ENCODE results near the gene ACOX1. TPM values are rescaled to one million over a fixed set of nuclear protein-coding genes. Genes with fewer than 3 reads are reported as not detected.
A peak's percentile ranks its signal among the peaks of the same experiment; 100 is the strongest.

The ACOX1 gene
- total and polyA plus RNA-seq, 2 of the 13 experiments (the other 11 are each of a cell fraction or from before 2014, with no cell fraction given), result 86.4 to 120 TPM

DNA sequence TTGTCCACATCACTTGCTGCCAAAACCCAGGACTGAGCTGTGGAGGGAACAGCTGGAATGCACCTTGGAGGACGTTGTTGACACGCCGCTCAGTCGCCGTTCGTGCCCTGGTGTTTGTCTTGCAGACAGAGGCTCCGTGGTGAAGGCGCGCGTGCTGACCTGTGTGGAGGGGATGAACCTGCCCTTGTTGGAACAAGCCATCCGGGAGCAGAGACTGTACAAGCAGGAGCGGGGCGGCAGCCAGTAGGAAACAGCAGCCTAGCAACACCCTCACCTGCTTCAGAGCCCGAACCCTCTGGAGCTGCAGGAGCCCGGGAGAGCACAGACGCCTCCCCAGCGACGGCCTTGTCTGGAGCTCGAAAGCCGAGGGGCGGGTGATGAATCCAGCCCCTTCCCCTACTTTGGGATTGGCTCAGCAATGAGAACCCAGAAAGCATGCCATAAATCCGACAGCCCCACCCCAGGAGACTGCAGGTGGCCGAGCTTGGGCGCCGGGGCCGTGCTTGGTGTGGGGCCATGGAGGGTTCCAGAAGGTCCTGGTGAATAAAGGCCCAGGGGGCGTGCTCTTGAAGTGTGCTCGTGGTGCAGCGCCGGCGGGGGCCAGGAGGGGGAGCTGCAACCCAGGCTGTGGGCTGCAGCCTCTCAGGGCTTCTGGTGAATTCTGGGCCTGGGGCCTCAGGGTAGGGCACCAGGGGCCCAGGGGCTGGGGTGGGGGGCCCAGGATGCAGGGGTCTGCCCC, 21.2 kb upstream of the ACOX1 start (continued):
- TF ChIP-seq, protein P1, sequence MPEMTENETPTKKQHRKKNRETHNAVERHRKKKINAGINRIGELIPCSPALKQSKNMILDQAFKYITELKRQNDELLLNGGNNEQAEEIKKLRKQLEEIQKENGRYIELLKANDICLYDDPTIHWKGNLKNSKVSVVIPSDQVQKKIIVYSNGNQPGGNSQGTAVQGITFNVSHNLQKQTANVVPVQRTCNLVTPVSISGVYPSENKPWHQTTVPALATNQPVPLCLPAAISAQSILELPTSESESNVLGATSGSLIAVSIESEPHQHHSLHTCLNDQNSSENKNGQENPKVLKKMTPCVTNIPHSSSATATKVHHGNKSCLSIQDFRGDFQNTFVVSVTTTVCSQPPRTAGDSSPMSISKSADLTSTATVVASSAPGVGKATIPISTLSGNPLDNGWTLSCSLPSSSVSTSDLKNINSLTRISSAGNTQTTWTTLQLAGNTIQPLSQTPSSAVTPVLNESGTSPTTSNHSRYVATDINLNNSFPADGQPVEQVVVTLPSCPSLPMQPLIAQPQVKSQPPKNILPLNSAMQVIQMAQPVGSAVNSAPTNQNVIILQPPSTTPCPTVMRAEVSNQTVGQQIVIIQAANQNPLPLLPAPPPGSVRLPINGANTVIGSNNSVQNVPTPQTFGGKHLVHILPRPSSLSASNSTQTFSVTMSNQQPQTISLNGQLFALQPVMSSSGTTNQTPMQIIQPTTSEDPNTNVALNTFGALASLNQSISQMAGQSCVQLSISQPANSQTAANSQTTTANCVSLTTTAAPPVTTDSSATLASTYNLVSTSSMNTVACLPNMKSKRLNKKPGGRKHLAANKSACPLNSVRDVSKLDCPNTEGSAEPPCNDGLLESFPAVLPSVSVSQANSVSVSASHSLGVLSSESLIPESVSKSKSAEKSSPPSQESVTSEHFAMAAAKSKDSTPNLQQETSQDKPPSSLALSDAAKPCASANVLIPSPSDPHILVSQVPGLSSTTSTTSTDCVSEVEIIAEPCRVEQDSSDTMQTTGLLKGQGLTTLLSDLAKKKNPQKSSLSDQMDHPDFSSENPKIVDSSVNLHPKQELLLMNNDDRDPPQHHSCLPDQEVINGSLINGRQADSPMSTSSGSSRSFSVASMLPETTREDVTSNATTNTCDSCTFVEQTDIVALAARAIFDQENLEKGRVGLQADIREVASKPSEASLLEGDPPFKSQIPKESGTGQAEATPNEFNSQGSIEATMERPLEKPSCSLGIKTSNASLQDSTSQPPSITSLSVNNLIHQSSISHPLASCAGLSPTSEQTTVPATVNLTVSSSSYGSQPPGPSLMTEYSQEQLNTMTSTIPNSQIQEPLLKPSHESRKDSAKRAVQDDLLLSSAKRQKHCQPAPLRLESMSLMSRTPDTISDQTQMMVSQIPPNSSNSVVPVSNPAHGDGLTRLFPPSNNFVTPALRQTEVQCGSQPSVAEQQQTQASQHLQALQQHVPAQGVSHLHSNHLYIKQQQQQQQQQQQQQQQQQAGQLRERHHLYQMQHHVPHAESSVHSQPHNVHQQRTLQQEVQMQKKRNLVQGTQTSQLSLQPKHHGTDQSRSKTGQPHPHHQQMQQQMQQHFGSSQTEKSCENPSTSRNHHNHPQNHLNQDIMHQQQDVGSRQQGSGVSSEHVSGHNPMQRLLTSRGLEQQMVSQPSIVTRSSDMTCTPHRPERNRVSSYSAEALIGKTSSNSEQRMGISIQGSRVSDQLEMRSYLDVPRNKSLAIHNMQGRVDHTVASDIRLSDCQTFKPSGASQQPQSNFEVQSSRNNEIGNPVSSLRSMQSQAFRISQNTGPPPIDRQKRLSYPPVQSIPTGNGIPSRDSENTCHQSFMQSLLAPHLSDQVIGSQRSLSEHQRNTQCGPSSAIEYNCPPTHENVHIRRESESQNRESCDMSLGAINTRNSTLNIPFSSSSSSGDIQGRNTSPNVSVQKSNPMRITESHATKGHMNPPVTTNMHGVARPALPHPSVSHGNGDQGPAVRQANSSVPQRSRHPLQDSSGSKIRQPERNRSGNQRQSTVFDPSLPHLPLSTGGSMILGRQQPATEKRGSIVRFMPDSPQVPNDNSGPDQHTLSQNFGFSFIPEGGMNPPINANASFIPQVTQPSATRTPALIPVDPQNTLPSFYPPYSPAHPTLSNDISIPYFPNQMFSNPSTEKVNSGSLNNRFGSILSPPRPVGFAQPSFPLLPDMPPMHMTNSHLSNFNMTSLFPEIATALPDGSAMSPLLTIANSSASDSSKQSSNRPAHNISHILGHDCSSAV (CRISPR knock-in tag; IDR thresholded peaks at IDR 0.05; ENCODE audit: borderline replicate concordance), result no peak
- TF ChIP-seq NRL (CRISPR knock-in tag; IDR thresholded peaks at IDR 0.05; ENCODE audit: borderline replicate concordance) (peak; percentile 84), JDP2 (CRISPR knock-in tag; IDR thresholded peaks at IDR 0.05; ENCODE audit: borderline replicate concordance) (no peak), KDM6A (CRISPR knock-in tag; IDR thresholded peaks at IDR 0.05; ENCODE audit: low read depth) (no peak), ZNF615 (CRISPR knock-in tag; IDR thresholded peaks at IDR 0.05; ENCODE audit: borderline replicate concordance) (no peak), SP2 (CRISPR knock-in tag; IDR thresholded peaks at IDR 0.05) (no peak), ZNF263 (CRISPR knock-in tag; IDR thresholded peaks at IDR 0.05) (no peak), POLR2G (IDR thresholded peaks at IDR 0.05; ENCODE audit: low read depth, low read length) (0 out of 2 replicates have a peak, but pooled peaks have one; percentile 41), SAFB2 (CRISPR knock-in tag; IDR thresholded peaks at IDR 0.05; ENCODE audit: borderline replicate concordance, low read depth) (peak; percentile 88)
- TF ChIP-seq, protein P2, sequence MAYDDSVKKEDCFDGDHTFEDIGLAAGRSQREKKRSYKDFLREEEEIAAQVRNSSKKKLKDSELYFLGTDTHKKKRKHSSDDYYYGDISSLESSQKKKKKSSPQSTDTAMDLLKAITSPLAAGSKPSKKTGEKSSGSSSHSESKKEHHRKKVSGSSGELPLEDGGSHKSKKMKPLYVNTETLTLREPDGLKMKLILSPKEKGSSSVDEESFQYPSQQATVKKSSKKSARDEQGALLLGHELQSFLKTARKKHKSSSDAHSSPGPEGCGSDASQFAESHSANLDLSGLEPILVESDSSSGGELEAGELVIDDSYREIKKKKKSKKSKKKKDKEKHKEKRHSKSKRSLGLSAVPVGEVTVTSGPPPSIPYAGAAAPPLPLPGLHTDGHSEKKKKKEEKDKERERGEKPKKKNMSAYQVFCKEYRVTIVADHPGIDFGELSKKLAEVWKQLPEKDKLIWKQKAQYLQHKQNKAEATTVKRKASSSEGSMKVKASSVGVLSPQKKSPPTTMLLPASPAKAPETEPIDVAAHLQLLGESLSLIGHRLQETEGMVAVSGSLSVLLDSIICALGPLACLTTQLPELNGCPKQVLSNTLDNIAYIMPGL (CRISPR knock-in tag; IDR thresholded peaks at IDR 0.05; ENCODE audit: borderline replicate concordance in 1 of 2, low read depth in 1 of 2), result peak; percentile 41 to 70
- TF ChIP-seq, protein P3, sequence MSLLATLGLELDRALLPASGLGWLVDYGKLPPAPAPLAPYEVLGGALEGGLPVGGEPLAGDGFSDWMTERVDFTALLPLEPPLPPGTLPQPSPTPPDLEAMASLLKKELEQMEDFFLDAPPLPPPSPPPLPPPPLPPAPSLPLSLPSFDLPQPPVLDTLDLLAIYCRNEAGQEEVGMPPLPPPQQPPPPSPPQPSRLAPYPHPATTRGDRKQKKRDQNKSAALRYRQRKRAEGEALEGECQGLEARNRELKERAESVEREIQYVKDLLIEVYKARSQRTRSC (CRISPR knock-in tag; IDR thresholded peaks at IDR 0.05; ENCODE audit: low read depth), result no peak
- TF ChIP-seq, protein P4, sequence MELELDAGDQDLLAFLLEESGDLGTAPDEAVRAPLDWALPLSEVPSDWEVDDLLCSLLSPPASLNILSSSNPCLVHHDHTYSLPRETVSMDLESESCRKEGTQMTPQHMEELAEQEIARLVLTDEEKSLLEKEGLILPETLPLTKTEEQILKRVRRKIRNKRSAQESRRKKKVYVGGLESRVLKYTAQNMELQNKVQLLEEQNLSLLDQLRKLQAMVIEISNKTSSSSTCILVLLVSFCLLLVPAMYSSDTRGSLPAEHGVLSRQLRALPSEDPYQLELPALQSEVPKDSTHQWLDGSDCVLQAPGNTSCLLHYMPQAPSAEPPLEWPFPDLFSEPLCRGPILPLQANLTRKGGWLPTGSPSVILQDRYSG (CRISPR knock-in tag; IDR thresholded peaks at IDR 0.05), result no peak
- TF ChIP-seq, protein P5, sequence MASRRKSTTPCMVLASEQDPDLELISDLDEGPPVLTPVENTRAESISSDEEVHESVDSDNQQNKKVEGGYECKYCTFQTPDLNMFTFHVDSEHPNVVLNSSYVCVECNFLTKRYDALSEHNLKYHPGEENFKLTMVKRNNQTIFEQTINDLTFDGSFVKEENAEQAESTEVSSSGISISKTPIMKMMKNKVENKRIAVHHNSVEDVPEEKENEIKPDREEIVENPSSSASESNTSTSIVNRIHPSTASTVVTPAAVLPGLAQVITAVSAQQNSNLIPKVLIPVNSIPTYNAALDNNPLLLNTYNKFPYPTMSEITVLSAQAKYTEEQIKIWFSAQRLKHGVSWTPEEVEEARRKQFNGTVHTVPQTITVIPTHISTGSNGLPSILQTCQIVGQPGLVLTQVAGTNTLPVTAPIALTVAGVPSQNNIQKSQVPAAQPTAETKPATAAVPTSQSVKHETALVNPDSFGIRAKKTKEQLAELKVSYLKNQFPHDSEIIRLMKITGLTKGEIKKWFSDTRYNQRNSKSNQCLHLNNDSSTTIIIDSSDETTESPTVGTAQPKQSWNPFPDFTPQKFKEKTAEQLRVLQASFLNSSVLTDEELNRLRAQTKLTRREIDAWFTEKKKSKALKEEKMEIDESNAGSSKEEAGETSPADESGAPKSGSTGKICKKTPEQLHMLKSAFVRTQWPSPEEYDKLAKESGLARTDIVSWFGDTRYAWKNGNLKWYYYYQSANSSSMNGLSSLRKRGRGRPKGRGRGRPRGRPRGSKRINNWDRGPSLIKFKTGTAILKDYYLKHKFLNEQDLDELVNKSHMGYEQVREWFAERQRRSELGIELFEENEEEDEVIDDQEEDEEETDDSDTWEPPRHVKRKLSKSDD (CRISPR knock-in tag; IDR thresholded peaks at IDR 0.05; ENCODE audit: low read depth), result no peak; the same call in 1 of the 2 replicates
